Epidermal melanocyte (primary cell): ENCODE data around the gene CDKN2C.
"Not testable (repeated sequence)": the region's sequence is repeated elsewhere in the genome, so short reads cannot be mapped to it uniquely, and the experiment has no call there.

ENCODE experiments used
- DNase-seq: peaks from one replicate; pipeline ENCODE4 v3.0.0; 2011; ENCODE audit warnings: low spot score; ENCODE audit not compliant: insufficient read length

The CDKN2C gene

GRCh38 chr1:50969611-50970508, at the start of gene CDKN2C:
Gene CDKN2C, plus strand, starts transcription at chr1:50970245. Its CDS starts 124 bp downstream, at chr1:50970369.
- peak; percentile 63 for DNase-seq

GRCh38 chr1:50920409-50920808, 49.6 kb upstream of the CDKN2C start:
- DNase-seq, result no peak

- DNase-seq, result no peak
Observed at GRCh38 chr1:50921029-50921428, 49.0 kb upstream of the CDKN2C start.

GRCh38 chr1:50923564-50923963, 46.5 kb upstream of the CDKN2C start:
- no peak for DNase-seq

GRCh38 chr1:50929376-50929958, 40.6 kb upstream of the CDKN2C start:
- peak; percentile 24 for DNase-seq

- no peak for DNase-seq
Observed at GRCh38 chr1:50930193-50930592, 39.9 kb upstream of the CDKN2C start.

GRCh38 chr1:50930965-50931737, 38.9 kb upstream of the CDKN2C start:
- no peak for DNase-seq

- DNase-seq, result not testable (repeated sequence)
Observed at GRCh38 chr1:50932043-50932442, 38.0 kb upstream of the CDKN2C start.

GRCh38 chr1:50933770-50934169, 36.3 kb upstream of the CDKN2C start:
- DNase-seq, result not testable (repeated sequence)

- DNase-seq, result no peak
Observed at GRCh38 chr1:50934838-50935237, 35.2 kb upstream of the CDKN2C start.

- DNase-seq, result not testable (repeated sequence)
Observed at GRCh38 chr1:50935276-50935675, 34.8 kb upstream of the CDKN2C start.

GRCh38 chr1:50936321-50936720, 33.7 kb upstream of the CDKN2C start:
- DNase-seq, result no peak

GRCh38 chr1:50940291-50940690, 29.8 kb upstream of the CDKN2C start:
- DNase-seq, result no peak

- no peak for DNase-seq
Observed at GRCh38 chr1:50942334-50942733, 27.7 kb upstream of the CDKN2C start.

- no peak for DNase-seq
Observed at GRCh38 chr1:50949286-50949982, 20.6 kb upstream of the CDKN2C start.

- DNase-seq, result no peak
Observed at GRCh38 chr1:50950396-50950795, 19.6 kb upstream of the CDKN2C start.

- DNase-seq, result not testable (repeated sequence)
Observed at GRCh38 chr1:50952566-50952965, 17.5 kb upstream of the CDKN2C start.

GRCh38 chr1:50955116-50955515, 14.9 kb upstream of the CDKN2C start:
- DNase-seq, result no peak

- peak; percentile 17 for DNase-seq
Observed at GRCh38 chr1:50959303-50959912, 10.6 kb upstream of the CDKN2C start.

- DNase-seq, result peak; percentile 97
Observed at GRCh38 chr1:50959913-50960844, 9.9 kb upstream of the CDKN2C start, which contains the start of gene FAF1. Gene FAF1, minus strand, starts transcription at chr1:50960267. Its CDS starts 456 bp downstream, at chr1:50959811.
